HEK293 (cell line): ENCODE data around the gene MRPL20.

Experiments
- CTCF ChIP-seq: fragments of 450-650 bp; formaldehyde crosslinking; IDR thresholded peaks from 2 replicates; pipeline ENCODE4 v1.5.1; 2016; ENCODE audit warnings: missing biosample characterization, missing genetic modification characterization
- HOXA7 ChIP-seq: sonication (generic); formaldehyde crosslinking; IDR thresholded peaks from 2 replicates; pipeline ENCODE4 v1.8.1; 2022; ENCODE audit warnings: missing genetic modification reagents, borderline replicate concordance
- REST ChIP-seq: fragments of 450-650 bp; formaldehyde crosslinking; IDR thresholded peaks from 2 replicates; pipeline ENCODE4 v1.5.1; 2016; ENCODE audit warnings: missing biosample characterization, missing genetic modification characterization
- ZBTB20 ChIP-seq: fragments of 450-650 bp; formaldehyde crosslinking; IDR thresholded peaks from 2 replicates; pipeline ENCODE4 v1.5.1; 2016; ENCODE audit warnings: missing biosample characterization, missing genetic modification characterization
- ZNF561 ChIP-seq: fragments of 450-650 bp; IDR thresholded peaks from 2 replicates; pipeline ENCODE4 v1.5.1; 2018; ENCODE audit warnings: missing biosample characterization, missing genetic modification characterization, borderline replicate concordance
- ZNF658 ChIP-seq: fragments of 450-650 bp; formaldehyde crosslinking; IDR thresholded peaks from 2 replicates; pipeline ENCODE4; 2016; ENCODE audit warnings: missing biosample characterization, missing genetic modification characterization

GRCh38 chr1:1366699-1367066, 40.4 kb downstream of the MRPL20 start:
- TF ChIP-seq CTCF (tag by site-specific recombination) = no peak
- no peak for TF ChIP-seq REST (tag by site-specific recombination)
- TF ChIP-seq ZBTB20 (tag by site-specific recombination) = no peak
- no peak for TF ChIP-seq ZNF561
- no peak for TF ChIP-seq ZNF658
- TF ChIP-seq HOXA7 (CRISPR knock-in tag) = no peak
